Skin of body (tissue), 2 donors: ENCODE results near the gene RTKN. TPM values are rescaled to one million over a fixed set of nuclear protein-coding genes. Genes with fewer than 3 reads are reported as not detected.
A peak's percentile ranks its signal among the peaks of the same experiment; 100 is the strongest.

Experiments used
- DNase-seq: peaks from one replicate; lab custom pipeline; 2025; lab: John Stamatoyannopoulos, UW
- total RNA-seq: library from RNA; depleted of rRNA; stranded (reverse); fragments of >200 nt; gene quantifications from one replicate; pipeline ENCODE4 v1.2.3, GENCODE V29; 2014

Gene RTKN
- total RNA-seq, 1 donor from 2014 or later, result 25.7 TPM

- DNase-seq, result peak; percentile 9
These were observed 61.6 kb downstream of the RTKN start, which contains the start of gene DCTN1 for GRCh38 chr2:74379851-74380789. Gene DCTN1, minus strand, starts transcription at chr2:74380311. Its CDS starts 274 bp downstream, at chr2:74380037.

- DNase-seq, result no peak
These were observed 63.7 kb downstream of the RTKN start for GRCh38 chr2:74378007-74378406.

GRCh38 chr2:74375838-74376237, 65.9 kb downstream of the RTKN start:
- DNase-seq, result no peak

Other genes with a start within 250 kb of the RTKN start
- gene MTHFD2, start 243.3 kb downstream of the RTKN start, total RNA-seq, result 28.8 TPM
- gene SLC4A5, start 98.5 kb downstream of the RTKN start, total RNA-seq, result 2.1 TPM
- 59.2 TPM for gene DCTN1, start 61.6 kb downstream of the RTKN start, total RNA-seq
- 0.30 TPM for gene C2orf81, start 20.3 kb downstream of the RTKN start, total RNA-seq
- gene WDR54, start 20.2 kb downstream of the RTKN start, total RNA-seq, result 5.7 TPM
- gene INO80B, start 13.2 kb upstream of the RTKN start, total RNA-seq, result 6.8 TPM
- gene WBP1, start 16.5 kb upstream of the RTKN start, total RNA-seq, result 20.1 TPM
- 28.7 TPM for gene MOGS, start 23.4 kb upstream of the RTKN start, total RNA-seq
- gene MRPL53, start 30.7 kb upstream of the RTKN start, total RNA-seq, result 17.8 TPM
- gene CCDC142, start 41.1 kb upstream of the RTKN start, total RNA-seq, result 17.5 TPM
- 10.5 TPM for gene TTC31, start 41.1 kb upstream of the RTKN start, total RNA-seq
- 0.20 TPM for gene LBX2, start 57.7 kb upstream of the RTKN start, total RNA-seq
- 8.1 TPM for gene PCGF1, start 65.8 kb upstream of the RTKN start, total RNA-seq
- gene TLX2, start 72.5 kb upstream of the RTKN start, total RNA-seq, result not detected
- 0.59 TPM for gene DQX1, start 84.3 kb upstream of the RTKN start, total RNA-seq
- gene AUP1, start 87.8 kb upstream of the RTKN start, total RNA-seq, result 55.4 TPM
- gene HTRA2, start 88.0 kb upstream of the RTKN start, total RNA-seq, result 18.1 TPM
- 3.7 TPM for gene LOXL3, start 112.0 kb upstream of the RTKN start, total RNA-seq
- 6.2 TPM for gene DOK1, start 112.8 kb upstream of the RTKN start, total RNA-seq
- 0.99 TPM for gene M1AP, start 206.4 kb upstream of the RTKN start, total RNA-seq
- 3.2 TPM for gene SEMA4F, start 212.3 kb upstream of the RTKN start, total RNA-seq